Activated CD8-positive, alpha-beta memory T cell treated with anti-CD3 and anti-CD28 coated beads for 4 hours (primary cell): ENCODE measurements around the gene ARPC2.
A peak's percentile ranks its signal among the peaks of the same experiment; 100 is the strongest.
"Not testable (repeated sequence)": the region's sequence is repeated elsewhere in the genome, so short reads cannot be mapped to it uniquely, and the experiment has no call there.

Source experiments
- DNase-seq, 2 donors: peaks; one replicate each; pipeline ENCODE4 v3.0.0-alpha.2; 2020; ENCODE audit warnings: low read depth in 2 of 2

ARPC2 gene

GRCh38 chr2:218271487-218271797 is 54.5 kb downstream of the ARPC2 start:
- DNase-seq, result no peak

GRCh38 chr2:218271865-218272530 is 55.0 kb downstream of the ARPC2 start:
- DNase-seq, result no peak

GRCh38 chr2:218272531-218273212 is 55.7 kb downstream of the ARPC2 start:
- DNase-seq, result peak; percentile 57 to 66

GRCh38 chr2:218273214-218273907 is 56.4 kb downstream of the ARPC2 start:
- DNase-seq, result not testable (repeated sequence)

- no peak for DNase-seq
Observed at GRCh38 chr2:218273908-218274249, 56.9 kb downstream of the ARPC2 start.

GRCh38 chr2:218274586-218274985 is 57.6 kb downstream of the ARPC2 start:
- DNase-seq, result no peak

GRCh38 chr2:218275371-218276072 is 58.5 kb downstream of the ARPC2 start:
- no peak for DNase-seq

GRCh38 chr2:218276986-218277755 is 60.2 kb downstream of the ARPC2 start:
- DNase-seq, result no peak

- DNase-seq, result no peak
Observed at GRCh38 chr2:218277921-218278320, 60.9 kb downstream of the ARPC2 start.

GRCh38 chr2:218278531-218279360 is 61.8 kb downstream of the ARPC2 start:
- no peak for DNase-seq

GRCh38 chr2:218280260-218280870 is 63.4 kb downstream of the ARPC2 start:
- no peak for DNase-seq

- DNase-seq, result no peak
Observed at GRCh38 chr2:218281449-218281848, 64.5 kb downstream of the ARPC2 start.

GRCh38 chr2:218282173-218282991 is 65.4 kb downstream of the ARPC2 start:
- no peak for DNase-seq

- DNase-seq, result peak in 1 of 2 donors; percentile 53
Observed at GRCh38 chr2:218284106-218284811, 67.3 kb downstream of the ARPC2 start.

GRCh38 chr2:218285604-218286003 is 68.6 kb downstream of the ARPC2 start:
- no peak for DNase-seq

- DNase-seq, result peak; percentile 64 to 75
Observed at GRCh38 chr2:218286570-218287459, 69.8 kb downstream of the ARPC2 start.

GRCh38 chr2:218289639-218290315 is 72.8 kb downstream of the ARPC2 start:
- no peak for DNase-seq
